ENCODE results near the gene RAP2A.

RAP2A gene

GRCh38 chr13:97425590-97425989, 8.4 kb upstream of the RAP2A start:
- Histone ChIP-seq H4K20me1 (ENCODE audit: insufficient read depth, low read length) (no peaks in the 10 kb centered on the region), H3K36me3 (ENCODE audit: insufficient read depth, low read length) (no peaks in the 10 kb centered on the region), H3K27me3 (ENCODE audit: insufficient read depth, low read length, poor library complexity) (no peaks in the 10 kb centered on the region), H2AFZ (ENCODE audit: low read depth, low read length) (no peak overlapping the region), H3K9me3 (ENCODE audit: insufficient read depth, low read length, severe bottlenecking) (no peaks in the 10 kb centered on the region), H3K79me2 (ENCODE audit: insufficient read depth, low read length) (no peaks in the 10 kb centered on the region), H3K4me2 (ENCODE audit: insufficient read depth, low read length) (no peak overlapping the region), H3K4me3 (ENCODE audit: low read depth in 1 of 2, low read length in 2 of 2) (no peak overlapping the region), H3K9ac (ENCODE audit: low read depth, low read length) (no peak overlapping the region), H3K4me1 (ENCODE audit: insufficient read depth, low read length) (peaks cover 13% of the 10 kb centered on the region; the same call in 1 of the 2 replicates), H3K27ac (ENCODE audit: low read length) (no peak overlapping the region)
- TF ChIP-seq CTCF (IDR thresholded peaks at IDR 0.05; ENCODE audit: borderline replicate concordance, extremely low read depth, low read length, poor library complexity, severe bottlenecking) (no peak), EZH2 (IDR thresholded peaks at IDR 0.05; ENCODE audit: borderline replicate concordance, low read depth, low read length, severe bottlenecking) (no peak)
- DNase-seq: no peak
- no peak for ATAC-seq (ENCODE audit: insufficient read depth, low read depth)

GRCh38 chr13:97426695-97427094, 7.3 kb upstream of the RAP2A start:
- ATAC-seq (ENCODE audit: insufficient read depth, low read depth) (no peak), DNase-seq (no peak)
- Histone ChIP-seq H4K20me1 (ENCODE audit: insufficient read depth, low read length) (no peaks in the 10 kb centered on the region), H2AFZ (ENCODE audit: low read depth, low read length) (no peak overlapping the region), H3K9me3 (ENCODE audit: insufficient read depth, low read length, severe bottlenecking) (no peaks in the 10 kb centered on the region), H3K4me1 (ENCODE audit: insufficient read depth, low read length) (peaks cover 24% of the 10 kb centered on the region), H3K9ac (ENCODE audit: low read depth, low read length) (no peak overlapping the region), H3K4me3 (ENCODE audit: low read depth in 1 of 2, low read length in 2 of 2) (no peak overlapping the region), H3K27ac (ENCODE audit: low read length) (no peak overlapping the region), H3K4me2 (ENCODE audit: insufficient read depth, low read length) (no peak overlapping the region), H3K36me3 (ENCODE audit: insufficient read depth, low read length) (no peaks in the 10 kb centered on the region), H3K79me2 (ENCODE audit: insufficient read depth, low read length) (peaks cover 8% of the 10 kb centered on the region; the same call in 1 of the 2 replicates), H3K27me3 (ENCODE audit: insufficient read depth, low read length, poor library complexity) (no peaks in the 10 kb centered on the region)
- TF ChIP-seq EZH2 (IDR thresholded peaks at IDR 0.05; ENCODE audit: borderline replicate concordance, low read depth, low read length, severe bottlenecking): no peak
- no peak for TF ChIP-seq CTCF (IDR thresholded peaks at IDR 0.05; ENCODE audit: borderline replicate concordance, extremely low read depth, low read length, poor library complexity, severe bottlenecking)

- no peaks in the 10 kb centered on the region for H3K27me3 ChIP-seq (ENCODE audit: insufficient read depth, low read length, poor library complexity)
- H2AFZ ChIP-seq (ENCODE audit: low read depth, low read length): no peak overlapping the region
- H3K9me3 ChIP-seq (ENCODE audit: insufficient read depth, low read length, severe bottlenecking): no peaks in the 10 kb centered on the region
- H3K79me2 ChIP-seq (ENCODE audit: insufficient read depth, low read length): peaks cover 16% of the 10 kb centered on the region
- peak overlapping the region; percentile 40 for H3K4me2 ChIP-seq (ENCODE audit: insufficient read depth, low read length)
- H3K27ac ChIP-seq (ENCODE audit: low read length): no peak overlapping the region
- no peaks in the 10 kb centered on the region for H3K36me3 ChIP-seq (ENCODE audit: insufficient read depth, low read length)
- no peak overlapping the region for H3K9ac ChIP-seq (ENCODE audit: low read depth, low read length)
- H3K4me3 ChIP-seq (ENCODE audit: low read depth in 1 of 2, low read length in 2 of 2): no peak overlapping the region
- H4K20me1 ChIP-seq (ENCODE audit: insufficient read depth, low read length): no peaks in the 10 kb centered on the region
- ATAC-seq (ENCODE audit: insufficient read depth, low read depth): no peak
- no peak for DNase-seq
- H3K4me1 ChIP-seq (ENCODE audit: insufficient read depth, low read length): peaks cover 33% of the 10 kb centered on the region
- TF ChIP-seq EZH2 (IDR thresholded peaks at IDR 0.05; ENCODE audit: borderline replicate concordance, low read depth, low read length, severe bottlenecking): no peak
- TF ChIP-seq CTCF (IDR thresholded peaks at IDR 0.05; ENCODE audit: borderline replicate concordance, extremely low read depth, low read length, poor library complexity, severe bottlenecking): no peak
Measured at GRCh38 chr13:97429681-97430081, 4.3 kb upstream of the RAP2A start.

- Histone ChIP-seq H3K4me3 (ENCODE audit: low read depth in 1 of 2, low read length in 2 of 2) (no peak overlapping the region), H4K20me1 (ENCODE audit: insufficient read depth, low read length) (no peaks in the 10 kb centered on the region), H3K4me2 (ENCODE audit: insufficient read depth, low read length) (peak overlapping the region; percentile 40), H3K27me3 (ENCODE audit: insufficient read depth, low read length, poor library complexity) (no peaks in the 10 kb centered on the region), H3K4me1 (ENCODE audit: insufficient read depth, low read length) (peaks cover 35% of the 10 kb centered on the region), H3K27ac (ENCODE audit: low read length) (no peak overlapping the region), H2AFZ (ENCODE audit: low read depth, low read length) (no peak overlapping the region), H3K79me2 (ENCODE audit: insufficient read depth, low read length) (peaks cover 22% of the 10 kb centered on the region), H3K36me3 (ENCODE audit: insufficient read depth, low read length) (no peaks in the 10 kb centered on the region), H3K9ac (ENCODE audit: low read depth, low read length) (no peak overlapping the region; the same call in 1 of the 2 replicates), H3K9me3 (ENCODE audit: insufficient read depth, low read length, severe bottlenecking) (no peaks in the 10 kb centered on the region)
- no peak for TF ChIP-seq CTCF (IDR thresholded peaks at IDR 0.05; ENCODE audit: borderline replicate concordance, extremely low read depth, low read length, poor library complexity, severe bottlenecking)
- no peak for TF ChIP-seq EZH2 (IDR thresholded peaks at IDR 0.05; ENCODE audit: borderline replicate concordance, low read depth, low read length, severe bottlenecking)
- ATAC-seq (ENCODE audit: insufficient read depth, low read depth) (no peak), DNase-seq (no peak)
Measured at GRCh38 chr13:97430296-97430695, 3.7 kb upstream of the RAP2A start.

All from DND-41 (cell line).